HepG2 (cell line): Measurements from ENCODE around the gene DYNLT2B. TPM values are rescaled to one million over a fixed set of nuclear protein-coding genes. Genes with fewer than 3 reads are reported as not detected.

Source experiments
- ATM ChIP-seq: fragments of 450-650 bp; IDR thresholded peaks from 2 replicates; pipeline ENCODE4 v1.7.1; 2017; ENCODE audit warnings: mild to moderate bottlenecking, borderline replicate concordance
- EHMT2 ChIP-seq: fragments of 200-600 bp; sonication (generic); IDR thresholded peaks from 2 replicates; pipeline ENCODE4 v1.7.0; 2017; ENCODE audit warnings: antibody characterized with exemption, low read depth, low read length, borderline replicate concordance
- EP300 ChIP-seq, 3 experiments: sonication (generic) in 1 of 3; formaldehyde crosslinking in 1 of 3; IDR thresholded peaks; 2 replicates each; pipeline versions ENCODE4 v1.5.1 to v1.6.1; 2011 to 2020; ENCODE audit warnings: low read depth in 2 of 3, low read length in 2 of 3, borderline replicate concordance in 1 of 3, improper control_type of control experiment in 1 of 3, mild to moderate bottlenecking in 1 of 3, missing genetic modification reagents in 1 of 3, moderate library complexity in 1 of 3
- JARID2 ChIP-seq: sonication (generic); formaldehyde crosslinking; IDR thresholded peaks from 2 replicates; pipeline ENCODE4 v1.8.1; 2023; ENCODE audit warnings: missing genetic modification reagents, inconsistent platforms; ENCODE audit not compliant: insufficient replicate concordance
- JUNB ChIP-seq: sonication (generic); formaldehyde crosslinking; IDR thresholded peaks from 2 replicates; pipeline ENCODE4 v1.8.0; 2022; ENCODE audit warnings: missing genetic modification reagents, mild to moderate bottlenecking, borderline replicate concordance
- KMT2B ChIP-seq: IDR thresholded peaks from 2 replicates; pipeline ENCODE4 v1.6.1; 2016; ENCODE audit warnings: missing genetic modification reagents, missing compliant biosample characterization
- SMAD3 ChIP-seq: sonication (generic); formaldehyde crosslinking; IDR thresholded peaks from 2 replicates; pipeline ENCODE4 v1.4.0; 2020; ENCODE audit warnings: missing genetic modification reagents
- SUZ12 ChIP-seq: fragments of 150-350 bp; IDR thresholded peaks from 2 replicates; pipeline ENCODE4 v1.6.1; 2014; ENCODE audit warnings: low read depth, low read length
- ZNF264 ChIP-seq: sonication (generic); formaldehyde crosslinking; IDR thresholded peaks from 2 replicates; pipeline ENCODE4 v1.4.0; 2020; ENCODE audit warnings: missing genetic modification reagents
- ZNF562 ChIP-seq: sonication (generic); formaldehyde crosslinking; IDR thresholded peaks from 2 replicates; pipeline ENCODE4 v1.8.0; 2022; ENCODE audit warnings: missing genetic modification reagents, borderline replicate concordance
- ZNF746 ChIP-seq: sonication (generic); formaldehyde crosslinking; IDR thresholded peaks from 2 replicates; pipeline ENCODE4 v1.8.0; 2022; ENCODE audit warnings: mild to moderate bottlenecking, missing genetic modification reagents
- polyA plus RNA-seq, 8 experiments: library from polyadenylated mRNA; depleted of rRNA in 3 of 8; stranded (reverse) in 7 of 8; unstranded in 1 of 8; fragments of >200 nt; fragmentation: Illumina TruSeq in 4 of 8; extraction: Trizol in 4 of 8; gene quantifications; 2 replicates each; pipeline versions ENCODE4 v1.2.1 to v1.2.3, GENCODE V29; 2011 to 2016; ENCODE audit warnings: low read depth in 4 of 8, missing spikeins in 1 of 8, mixed read lengths in 1 of 8; ENCODE audit not compliant: insufficient read depth in 1 of 8
- total RNA-seq, 5 experiments: library from RNA; depleted of rRNA; stranded (reverse); fragments of >200 nt; fragmentation: Illumina TruSeq; extraction: Trizol; gene quantifications; 2 replicates each; pipeline ENCODE4 v1.2.3, GENCODE V29; 2016; ENCODE audit warnings: low read depth in 1 of 5
- TF ChIP-seq, protein P1 (sequence below): sonication (generic); formaldehyde crosslinking; IDR thresholded peaks from 2 replicates; pipeline ENCODE4 v1.4.0; 2020; ENCODE audit warnings: missing genetic modification reagents, borderline replicate concordance
- TF ChIP-seq, protein P2 (sequence below): fragments of 450-650 bp; IDR thresholded peaks from 2 replicates; pipeline ENCODE4 v1.6.1; 2017
- TF ChIP-seq, protein P3 (sequence below): sonication (generic); formaldehyde crosslinking; IDR thresholded peaks from 2 replicates; pipeline ENCODE4 v1.4.0; 2020; ENCODE audit warnings: missing genetic modification reagents
- TF ChIP-seq, protein P4 (sequence below): sonication (generic); formaldehyde crosslinking; IDR thresholded peaks from 2 replicates; pipeline ENCODE4 v1.9.0; 2021; ENCODE audit warnings: missing genetic modification reagents, borderline replicate concordance
- TF ChIP-seq, protein P5 (sequence below): sonication (generic); formaldehyde crosslinking; IDR thresholded peaks from 2 replicates; pipeline ENCODE4 v1.5.0; 2020; ENCODE audit warnings: missing genetic modification reagents

DYNLT2B gene
- total and polyA plus RNA-seq, 2 of the 13 experiments (the other 11 are each of a cell fraction or from before 2014, with no cell fraction given): 4.0 to 7.0 TPM

DNA sequence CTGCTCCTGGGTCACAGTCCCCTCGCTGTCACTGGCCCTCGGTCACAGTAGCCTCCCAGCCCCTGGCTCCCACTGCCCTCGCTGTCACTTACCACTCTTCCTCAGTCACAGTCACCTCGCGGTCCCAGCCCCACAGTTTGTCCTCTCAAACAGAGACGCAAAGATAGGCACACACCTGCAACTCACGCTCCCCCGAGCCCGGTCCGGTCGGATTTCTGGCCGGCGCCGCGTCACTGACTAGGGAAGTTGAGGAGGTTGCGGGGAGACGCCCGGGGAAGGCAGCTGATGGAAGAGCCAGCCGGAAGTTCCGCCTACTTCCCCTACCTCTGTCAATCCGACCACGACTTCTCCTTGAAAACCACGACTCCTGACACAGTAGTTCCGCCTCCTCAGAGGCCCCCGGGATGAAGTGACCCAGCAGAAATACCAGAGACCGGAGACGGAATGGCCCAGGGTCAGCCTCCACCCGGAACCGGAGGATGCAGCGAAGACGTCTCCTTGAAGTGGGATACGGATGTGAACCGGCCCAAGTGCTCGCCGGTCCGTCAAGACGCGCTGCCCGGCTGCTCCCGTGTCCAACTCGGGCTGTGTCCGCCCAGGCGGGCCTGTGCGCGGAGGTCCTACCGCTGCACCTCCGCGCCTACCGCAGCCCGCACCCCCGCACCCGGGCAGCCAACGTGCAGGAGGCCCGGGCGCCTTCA, 30.4 kb downstream of the DYNLT2B start, which contains the start of gene PCYT1A (continued):
- TF ChIP-seq, protein P1, sequence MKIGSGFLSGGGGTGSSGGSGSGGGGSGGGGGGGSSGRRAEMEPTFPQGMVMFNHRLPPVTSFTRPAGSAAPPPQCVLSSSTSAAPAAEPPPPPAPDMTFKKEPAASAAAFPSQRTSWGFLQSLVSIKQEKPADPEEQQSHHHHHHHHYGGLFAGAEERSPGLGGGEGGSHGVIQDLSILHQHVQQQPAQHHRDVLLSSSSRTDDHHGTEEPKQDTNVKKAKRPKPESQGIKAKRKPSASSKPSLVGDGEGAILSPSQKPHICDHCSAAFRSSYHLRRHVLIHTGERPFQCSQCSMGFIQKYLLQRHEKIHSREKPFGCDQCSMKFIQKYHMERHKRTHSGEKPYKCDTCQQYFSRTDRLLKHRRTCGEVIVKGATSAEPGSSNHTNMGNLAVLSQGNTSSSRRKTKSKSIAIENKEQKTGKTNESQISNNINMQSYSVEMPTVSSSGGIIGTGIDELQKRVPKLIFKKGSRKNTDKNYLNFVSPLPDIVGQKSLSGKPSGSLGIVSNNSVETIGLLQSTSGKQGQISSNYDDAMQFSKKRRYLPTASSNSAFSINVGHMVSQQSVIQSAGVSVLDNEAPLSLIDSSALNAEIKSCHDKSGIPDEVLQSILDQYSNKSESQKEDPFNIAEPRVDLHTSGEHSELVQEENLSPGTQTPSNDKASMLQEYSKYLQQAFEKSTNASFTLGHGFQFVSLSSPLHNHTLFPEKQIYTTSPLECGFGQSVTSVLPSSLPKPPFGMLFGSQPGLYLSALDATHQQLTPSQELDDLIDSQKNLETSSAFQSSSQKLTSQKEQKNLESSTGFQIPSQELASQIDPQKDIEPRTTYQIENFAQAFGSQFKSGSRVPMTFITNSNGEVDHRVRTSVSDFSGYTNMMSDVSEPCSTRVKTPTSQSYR (CRISPR knock-in tag): no peak
- no peak; the same call in 1 of the 2 replicates for TF ChIP-seq ZNF264 (CRISPR knock-in tag)
- TF ChIP-seq SMAD3 (CRISPR knock-in tag): peak; percentile 67; the same call in 1 of the 2 replicates
- TF ChIP-seq ZNF746 (CRISPR knock-in tag): no peak
- TF ChIP-seq, protein P2, sequence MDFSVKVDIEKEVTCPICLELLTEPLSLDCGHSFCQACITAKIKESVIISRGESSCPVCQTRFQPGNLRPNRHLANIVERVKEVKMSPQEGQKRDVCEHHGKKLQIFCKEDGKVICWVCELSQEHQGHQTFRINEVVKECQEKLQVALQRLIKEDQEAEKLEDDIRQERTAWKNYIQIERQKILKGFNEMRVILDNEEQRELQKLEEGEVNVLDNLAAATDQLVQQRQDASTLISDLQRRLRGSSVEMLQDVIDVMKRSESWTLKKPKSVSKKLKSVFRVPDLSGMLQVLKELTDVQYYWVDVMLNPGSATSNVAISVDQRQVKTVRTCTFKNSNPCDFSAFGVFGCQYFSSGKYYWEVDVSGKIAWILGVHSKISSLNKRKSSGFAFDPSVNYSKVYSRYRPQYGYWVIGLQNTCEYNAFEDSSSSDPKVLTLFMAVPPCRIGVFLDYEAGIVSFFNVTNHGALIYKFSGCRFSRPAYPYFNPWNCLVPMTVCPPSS: no peak
- TF ChIP-seq JUNB (CRISPR knock-in tag): peak; percentile 62; the same call in 1 of the 2 replicates
- TF ChIP-seq KMT2B (CRISPR knock-in tag): peak; percentile 92
- TF ChIP-seq JARID2 (CRISPR knock-in tag): peak; percentile 44
- no peak for TF ChIP-seq ZNF562 (CRISPR knock-in tag)
- TF ChIP-seq EHMT2: no peak
- no peak for TF ChIP-seq SUZ12
- TF ChIP-seq, protein P3, sequence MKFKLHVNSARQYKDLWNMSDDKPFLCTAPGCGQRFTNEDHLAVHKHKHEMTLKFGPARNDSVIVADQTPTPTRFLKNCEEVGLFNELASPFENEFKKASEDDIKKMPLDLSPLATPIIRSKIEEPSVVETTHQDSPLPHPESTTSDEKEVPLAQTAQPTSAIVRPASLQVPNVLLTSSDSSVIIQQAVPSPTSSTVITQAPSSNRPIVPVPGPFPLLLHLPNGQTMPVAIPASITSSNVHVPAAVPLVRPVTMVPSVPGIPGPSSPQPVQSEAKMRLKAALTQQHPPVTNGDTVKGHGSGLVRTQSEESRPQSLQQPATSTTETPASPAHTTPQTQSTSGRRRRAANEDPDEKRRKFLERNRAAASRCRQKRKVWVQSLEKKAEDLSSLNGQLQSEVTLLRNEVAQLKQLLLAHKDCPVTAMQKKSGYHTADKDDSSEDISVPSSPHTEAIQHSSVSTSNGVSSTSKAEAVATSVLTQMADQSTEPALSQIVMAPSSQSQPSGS (CRISPR knock-in tag): peak; percentile 61; the same call in 1 of the 2 replicates
- peak in 1 of 2 experiments; percentile 78; a peak in 1 of 4 replicates for TF ChIP-seq EP300 (IDR thresholded peaks at IDR 0.05; ENCODE audit: low read depth in 2 of 2, low read length in 2 of 2)
- TF ChIP-seq EP300 (CRISPR knock-in tag; IDR thresholded peaks at IDR 0.05; ENCODE audit: borderline replicate concordance): peak; percentile 45; the same call in 1 of the 2 replicates
- TF ChIP-seq, protein P4, sequence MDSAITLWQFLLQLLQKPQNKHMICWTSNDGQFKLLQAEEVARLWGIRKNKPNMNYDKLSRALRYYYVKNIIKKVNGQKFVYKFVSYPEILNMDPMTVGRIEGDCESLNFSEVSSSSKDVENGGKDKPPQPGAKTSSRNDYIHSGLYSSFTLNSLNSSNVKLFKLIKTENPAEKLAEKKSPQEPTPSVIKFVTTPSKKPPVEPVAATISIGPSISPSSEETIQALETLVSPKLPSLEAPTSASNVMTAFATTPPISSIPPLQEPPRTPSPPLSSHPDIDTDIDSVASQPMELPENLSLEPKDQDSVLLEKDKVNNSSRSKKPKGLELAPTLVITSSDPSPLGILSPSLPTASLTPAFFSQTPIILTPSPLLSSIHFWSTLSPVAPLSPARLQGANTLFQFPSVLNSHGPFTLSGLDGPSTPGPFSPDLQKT (CRISPR knock-in tag): peak; percentile 71; the same call in 1 of the 2 replicates
- no peak for TF ChIP-seq ATM
- TF ChIP-seq, protein P5, sequence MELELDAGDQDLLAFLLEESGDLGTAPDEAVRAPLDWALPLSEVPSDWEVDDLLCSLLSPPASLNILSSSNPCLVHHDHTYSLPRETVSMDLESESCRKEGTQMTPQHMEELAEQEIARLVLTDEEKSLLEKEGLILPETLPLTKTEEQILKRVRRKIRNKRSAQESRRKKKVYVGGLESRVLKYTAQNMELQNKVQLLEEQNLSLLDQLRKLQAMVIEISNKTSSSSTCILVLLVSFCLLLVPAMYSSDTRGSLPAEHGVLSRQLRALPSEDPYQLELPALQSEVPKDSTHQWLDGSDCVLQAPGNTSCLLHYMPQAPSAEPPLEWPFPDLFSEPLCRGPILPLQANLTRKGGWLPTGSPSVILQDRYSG (CRISPR knock-in tag): peak; percentile 70; the same call in 1 of the 2 replicates
